ENCODE results near the gene DCAF8. TPM values are rescaled to one million over a fixed set of nuclear protein-coding genes. Genes with fewer than 3 reads are reported as not detected.

The DCAF8 gene
- total RNA-seq, 6 experiments from 2014 or later = 80.2 to 137 (median 110) TPM

DNA sequence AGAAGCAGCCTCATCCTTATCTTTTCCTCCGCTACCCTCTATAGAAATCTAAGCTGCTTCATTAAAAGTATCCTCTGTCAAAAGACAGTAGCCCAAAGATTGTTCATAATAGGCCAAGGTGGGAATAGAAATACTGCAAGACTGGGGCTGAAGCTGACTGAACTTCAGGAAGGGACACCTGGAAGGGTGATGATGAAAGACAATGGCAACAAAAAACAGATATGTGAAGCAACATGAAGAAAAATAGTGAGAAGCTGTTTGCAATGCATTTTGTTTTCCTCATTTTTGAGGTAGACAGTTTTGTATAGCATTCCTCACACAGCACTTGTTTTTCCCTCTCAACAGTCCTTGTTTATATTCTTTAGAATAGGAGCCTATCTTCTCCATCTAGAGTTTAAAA is 16.9 kb downstream of the DCAF8 start:
- peaks cover 0 to 69% (median 13%) of the 10 kb centered on the region in 4 donors for H3K4me1 ChIP-seq
- intact Hi-C loops (cut with DNase I) = no loop called here
- ATAC-seq (no peak), DNase-seq (no peak)
- peaks cover 0 to 6% (median 0%) of the 10 kb centered on the region in 4 donors for H3K36me3 ChIP-seq
- TF ChIP-seq, protein P1, sequence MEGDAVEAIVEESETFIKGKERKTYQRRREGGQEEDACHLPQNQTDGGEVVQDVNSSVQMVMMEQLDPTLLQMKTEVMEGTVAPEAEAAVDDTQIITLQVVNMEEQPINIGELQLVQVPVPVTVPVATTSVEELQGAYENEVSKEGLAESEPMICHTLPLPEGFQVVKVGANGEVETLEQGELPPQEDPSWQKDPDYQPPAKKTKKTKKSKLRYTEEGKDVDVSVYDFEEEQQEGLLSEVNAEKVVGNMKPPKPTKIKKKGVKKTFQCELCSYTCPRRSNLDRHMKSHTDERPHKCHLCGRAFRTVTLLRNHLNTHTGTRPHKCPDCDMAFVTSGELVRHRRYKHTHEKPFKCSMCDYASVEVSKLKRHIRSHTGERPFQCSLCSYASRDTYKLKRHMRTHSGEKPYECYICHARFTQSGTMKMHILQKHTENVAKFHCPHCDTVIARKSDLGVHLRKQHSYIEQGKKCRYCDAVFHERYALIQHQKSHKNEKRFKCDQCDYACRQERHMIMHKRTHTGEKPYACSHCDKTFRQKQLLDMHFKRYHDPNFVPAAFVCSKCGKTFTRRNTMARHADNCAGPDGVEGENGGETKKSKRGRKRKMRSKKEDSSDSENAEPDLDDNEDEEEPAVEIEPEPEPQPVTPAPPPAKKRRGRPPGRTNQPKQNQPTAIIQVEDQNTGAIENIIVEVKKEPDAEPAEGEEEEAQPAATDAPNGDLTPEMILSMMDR (IDR thresholded peaks at IDR 0.05) = no peak
- no peak for TF ChIP-seq POLR2A (IDR thresholded peaks at IDR 0.05)
- no peak overlapping the region for H3K27ac ChIP-seq
- WGBS (ENCODE audit: insufficient coverage, low coverage, low lambda C conversion rate, missing lambda C conversion rate) = 85% methylated on average over 1 of the region's 1 CpG
- no peaks in the 10 kb centered on the region for H3K27me3 ChIP-seq
- no peak overlapping the region for H3K4me3 ChIP-seq
- no peaks in the 10 kb centered on the region for H3K9me3 ChIP-seq

DNA sequence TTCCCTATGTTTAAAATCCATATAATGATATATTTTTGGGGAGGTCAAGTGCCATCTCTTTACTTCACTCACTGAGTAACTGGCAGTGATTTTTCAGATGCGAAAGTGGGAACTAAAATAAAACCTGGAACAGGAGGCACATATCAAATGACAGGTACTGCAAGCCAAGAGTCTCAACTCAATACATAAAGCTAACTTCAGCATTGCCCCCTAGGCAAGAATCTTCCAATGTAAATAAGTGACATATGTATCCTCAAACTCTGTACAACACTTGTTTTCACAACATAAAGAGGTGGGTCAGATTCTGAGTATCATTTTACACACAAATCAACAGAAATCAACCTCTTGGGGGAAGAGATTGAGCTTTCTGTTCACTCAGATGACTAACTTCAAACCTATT is 18.1 kb downstream of the DCAF8 start:
- H3K27me3 ChIP-seq = no peaks in the 10 kb centered on the region
- WGBS (ENCODE audit: insufficient coverage, low coverage, low lambda C conversion rate, missing lambda C conversion rate) = 36% methylated on average over 1 of the region's 1 CpG
- DNase-seq = no peak
- H3K36me3 ChIP-seq = peaks cover 0 to 13% (median 7%) of the 10 kb centered on the region in 4 donors
- peaks cover 0 to 72% (median 15%) of the 10 kb centered on the region in 4 donors for H3K4me1 ChIP-seq
- TF ChIP-seq, protein P1 (IDR thresholded peaks at IDR 0.05) = no peak
- TF ChIP-seq POLR2A (IDR thresholded peaks at IDR 0.05) = no peak
- ATAC-seq = no peak
- peak overlapping the region in 1 of 3 donors; percentile 41 for H3K27ac ChIP-seq
- intact Hi-C loops (cut with DNase I) = no loop called here
- H3K9me3 ChIP-seq = no peaks in the 10 kb centered on the region
- no peak overlapping the region for H3K4me3 ChIP-seq

DNA sequence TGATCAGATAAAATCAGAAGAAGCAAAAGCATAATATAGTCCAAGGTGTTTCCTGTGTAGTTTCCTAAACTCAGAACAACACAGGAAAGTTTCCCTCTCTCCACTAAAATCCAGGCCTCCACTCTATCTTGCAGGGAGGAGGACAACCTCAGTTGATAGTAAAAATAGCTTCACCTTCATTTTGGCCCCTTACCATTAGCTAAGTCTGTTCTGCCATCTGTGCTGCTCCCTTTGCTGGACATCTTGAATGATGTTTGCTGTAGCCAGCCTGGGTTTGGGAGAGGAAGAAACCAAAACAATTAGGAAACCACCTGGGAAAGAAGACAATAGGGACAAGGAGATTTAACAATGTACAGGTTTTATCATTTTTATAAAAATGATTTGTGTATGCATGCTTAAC is 18.6 kb downstream of the DCAF8 start:
- Histone ChIP-seq H3K27ac (peak overlapping the region in 1 of 3 donors; percentile 57), H3K9me3 (no peaks in the 10 kb centered on the region), H3K4me1 (peaks cover 0 to 77% (median 17%) of the 10 kb centered on the region in 4 donors), H3K27me3 (no peaks in the 10 kb centered on the region), H3K36me3 (peaks cover 0 to 15% (median 9%) of the 10 kb centered on the region in 4 donors), H3K4me3 (no peak overlapping the region)
- ATAC-seq (no peak), DNase-seq (no peak)
- TF ChIP-seq, protein P1 (IDR thresholded peaks at IDR 0.05) = no peak
- TF ChIP-seq POLR2A (IDR thresholded peaks at IDR 0.05) = no peak
- intact Hi-C loops (cut with DNase I) = no loop called here

DNA sequence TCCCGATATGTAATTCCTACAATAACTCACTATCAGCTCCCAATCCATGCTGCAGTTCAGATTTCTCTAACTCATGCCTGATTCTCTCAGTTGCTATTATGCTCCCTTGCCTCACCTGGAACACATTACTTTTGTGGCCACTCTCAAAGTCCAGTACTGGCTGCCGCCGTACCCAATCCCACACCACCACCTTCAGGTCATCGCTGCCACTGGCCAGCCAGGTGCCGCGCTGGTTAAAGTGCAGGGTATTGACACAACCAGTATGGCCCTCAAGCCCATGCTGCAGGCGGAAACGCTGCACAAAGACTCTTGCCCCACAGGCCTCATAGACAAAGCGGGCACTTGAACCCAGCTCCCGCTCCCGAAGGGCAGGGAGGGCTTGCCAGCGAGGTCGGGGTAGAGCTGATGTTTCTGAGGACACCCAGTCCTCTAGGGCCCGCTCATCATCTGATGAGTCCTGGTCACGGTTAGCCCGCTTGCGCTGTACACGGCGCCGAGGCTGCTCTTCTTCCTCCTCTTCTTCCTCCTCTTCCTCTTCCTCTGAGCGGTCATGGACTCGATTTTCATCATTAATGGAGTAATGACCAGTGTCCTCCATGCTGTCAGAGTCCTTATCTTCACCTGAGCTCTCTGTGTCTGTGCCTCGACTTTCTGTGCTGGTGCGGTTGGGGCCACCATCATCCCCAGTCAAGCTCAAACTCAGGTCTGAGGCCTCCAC is 22.6 kb downstream of the DCAF8 start:
- ATAC-seq = peak; percentile 35 to 68 (median 50)
- DNase-seq = peak in 1 of 3 donors; percentile 68
- 85% methylated on average over 18 of the region's 24 CpGs for WGBS (ENCODE audit: insufficient coverage, low coverage, low lambda C conversion rate, missing lambda C conversion rate)
- Histone ChIP-seq H3K36me3 (peaks cover 5 to 50% (median 29%) of the 10 kb centered on the region in 4 donors), H3K4me1 (peaks cover 0 to 56% (median 7%) of the 10 kb centered on the region in 4 donors), H3K9me3 (no peaks in the 10 kb centered on the region), H3K4me3 (no peak overlapping the region), H3K27ac (peak overlapping the region in 1 of 3 donors; percentile 52), H3K27me3 (no peaks in the 10 kb centered on the region)
- TF ChIP-seq, protein P1 (IDR thresholded peaks at IDR 0.05) = peak in 1 of 4 donors; percentile 15
- no peak for TF ChIP-seq POLR2A (IDR thresholded peaks at IDR 0.05)
- intact Hi-C loops (cut with DNase I) = no loop called here
